Measurements from ENCODE around the gene FSIP1.

FSIP1 gene

DNA sequence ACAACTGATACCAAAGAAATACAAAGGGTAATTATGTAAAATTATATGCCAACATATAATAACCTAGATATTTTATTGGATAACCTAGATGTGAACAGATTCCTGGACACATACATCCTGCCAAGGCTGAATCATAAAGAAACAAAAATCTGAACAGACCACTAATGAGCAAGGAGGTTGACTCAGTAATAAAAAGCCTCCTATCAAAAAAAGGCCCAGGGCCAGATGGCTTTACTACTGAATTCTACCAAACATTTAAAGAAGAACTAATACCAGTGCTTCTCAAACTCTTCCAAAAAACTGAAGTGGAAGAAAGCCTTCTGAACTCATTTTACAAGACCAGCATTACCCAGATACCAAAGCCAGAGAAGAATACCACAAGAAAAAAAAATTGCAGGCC, 169.4 kb downstream of the FSIP1 start:
- DNase-seq: peak; percentile 27

DNA sequence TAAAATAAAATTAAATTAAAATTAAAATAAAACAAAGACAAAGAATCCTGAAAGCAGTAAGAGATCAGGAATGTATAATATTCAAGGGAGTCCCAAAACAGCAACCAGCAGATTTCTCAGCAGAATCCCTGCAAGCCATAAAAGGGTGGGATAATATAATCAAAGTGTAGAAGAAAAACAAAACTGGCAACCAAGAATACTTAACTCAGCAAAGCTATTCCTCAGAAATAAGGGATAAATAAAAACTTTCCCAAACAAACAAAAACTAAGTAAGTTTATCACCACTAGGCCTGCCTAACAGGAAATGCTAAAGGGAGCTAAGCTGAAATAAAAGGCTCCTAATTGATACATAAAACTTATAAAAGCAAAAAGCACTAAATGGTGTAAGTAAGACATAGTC, 172.0 kb downstream of the FSIP1 start:
- DNase-seq: no peak

- no peak for DNase-seq
These were observed 173.3 kb downstream of the FSIP1 start for GRCh38 chr15:39609166-39609916.

DNA sequence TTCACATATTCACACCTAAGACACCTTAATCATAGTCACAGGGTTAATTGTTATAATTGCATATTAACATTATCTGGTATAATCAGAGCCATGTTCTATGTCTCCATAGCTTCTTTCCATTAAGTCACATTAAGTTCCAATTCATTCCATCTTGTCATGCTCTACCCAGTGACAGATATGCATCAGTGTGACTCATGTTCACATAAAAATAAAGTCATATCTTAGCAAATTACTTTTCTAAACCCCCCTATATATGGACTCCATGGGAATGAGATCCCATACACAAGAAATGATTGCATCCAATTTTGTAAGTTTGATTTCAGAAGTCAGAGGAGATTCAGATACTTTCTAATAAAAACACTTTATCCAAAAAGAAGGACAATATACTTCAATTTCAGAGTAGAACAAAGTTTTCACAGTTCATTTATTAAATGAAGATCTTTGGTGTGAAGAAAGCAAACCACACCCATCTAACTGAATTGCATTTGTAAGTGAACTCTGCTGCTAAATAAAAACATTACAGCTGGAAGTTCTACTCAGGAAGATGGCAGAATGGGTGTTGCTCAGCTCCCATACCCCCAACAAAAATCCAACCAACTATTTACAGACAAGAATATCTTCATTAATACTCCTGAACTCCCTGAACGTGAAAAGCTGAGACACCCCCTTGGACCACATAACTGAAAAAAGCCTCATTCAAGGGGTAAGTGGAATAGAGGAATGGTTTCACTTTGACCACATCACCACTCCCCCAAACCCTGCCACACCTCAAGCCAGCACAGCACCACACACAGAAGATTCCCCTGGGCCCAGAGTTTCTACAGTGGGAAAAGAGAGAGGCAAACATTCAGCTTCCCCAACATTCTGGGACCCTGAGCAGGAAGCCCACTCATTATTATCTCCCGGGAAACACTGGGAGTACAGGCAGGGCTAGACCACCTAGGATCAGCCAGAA, 174.2 kb downstream of the FSIP1 start:
- DNase-seq: no peak

GRCh38 chr15:39605146-39605545, 177.5 kb downstream of the FSIP1 start:
- no peak for DNase-seq

GRCh38 chr15:39602143-39602542, 180.5 kb downstream of the FSIP1 start:
- peak; percentile 47 for DNase-seq

DNA sequence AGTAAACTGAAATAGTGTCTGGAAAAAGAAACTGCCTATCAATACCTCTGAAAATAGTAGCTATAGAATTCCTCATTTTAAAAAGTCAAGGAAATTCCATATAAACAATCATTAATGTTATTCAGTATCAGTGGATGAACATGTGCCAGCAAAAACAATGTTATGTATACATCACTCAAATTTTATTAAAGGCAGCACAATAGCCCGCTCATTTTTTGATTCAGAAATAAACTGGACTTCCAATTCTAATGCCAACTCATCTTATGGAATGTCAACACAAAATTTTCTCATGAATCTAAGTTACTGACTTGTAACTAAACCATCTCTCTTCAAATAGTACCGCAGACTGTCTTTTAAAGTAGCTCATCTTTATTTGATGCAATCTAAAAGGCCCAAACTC, 182.8 kb downstream of the FSIP1 start:
- peak; percentile 62 for DNase-seq

DNA sequence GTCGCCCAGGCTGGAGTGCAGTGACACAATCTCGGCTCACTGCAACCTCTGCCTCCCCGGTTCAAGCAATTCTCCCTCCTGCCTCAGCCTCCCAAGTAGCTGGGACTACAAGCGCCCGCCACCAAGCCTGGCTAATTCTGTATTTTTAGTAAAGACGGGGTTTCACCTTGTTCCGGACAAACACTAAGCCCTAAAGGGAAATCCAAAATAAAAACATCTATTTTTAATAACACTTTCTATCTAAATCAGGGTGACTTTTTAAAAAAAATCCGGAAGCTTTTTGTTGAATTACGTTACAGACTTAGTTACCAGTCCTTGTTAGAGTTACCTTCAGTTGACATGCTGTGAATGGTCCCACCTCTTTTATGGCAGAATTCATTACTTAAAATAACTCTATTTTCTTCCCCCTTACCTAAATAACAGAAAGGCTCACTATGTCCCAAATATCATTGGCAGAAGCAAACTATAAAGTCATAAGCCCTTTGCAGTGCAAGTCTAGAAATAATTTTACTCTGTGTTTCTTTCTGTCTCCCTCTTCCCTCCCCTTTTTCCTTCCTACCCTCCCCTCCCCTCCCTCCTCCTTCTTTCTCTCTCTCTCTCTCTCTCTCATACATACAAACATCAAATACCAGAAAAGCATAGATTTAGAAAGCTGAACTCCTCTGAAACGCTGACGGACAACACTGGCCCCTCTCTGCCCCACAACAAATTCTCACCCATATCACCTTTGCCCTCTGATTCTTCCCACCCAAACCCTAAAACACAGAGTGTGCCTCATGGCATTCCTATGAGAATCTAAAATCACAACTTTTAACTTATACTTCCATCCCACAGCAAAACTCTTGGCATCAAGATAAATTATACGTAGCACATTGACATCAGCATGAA, 183.4 kb downstream of the FSIP1 start:
- peak; percentile 61 for DNase-seq

GRCh38 chr15:39598186-39598850, 184.3 kb downstream of the FSIP1 start:
- DNase-seq: peak; percentile 78

- peak; percentile 86 for DNase-seq
These were observed 184.9 kb downstream of the FSIP1 start for GRCh38 chr15:39597751-39598185.

DNA sequence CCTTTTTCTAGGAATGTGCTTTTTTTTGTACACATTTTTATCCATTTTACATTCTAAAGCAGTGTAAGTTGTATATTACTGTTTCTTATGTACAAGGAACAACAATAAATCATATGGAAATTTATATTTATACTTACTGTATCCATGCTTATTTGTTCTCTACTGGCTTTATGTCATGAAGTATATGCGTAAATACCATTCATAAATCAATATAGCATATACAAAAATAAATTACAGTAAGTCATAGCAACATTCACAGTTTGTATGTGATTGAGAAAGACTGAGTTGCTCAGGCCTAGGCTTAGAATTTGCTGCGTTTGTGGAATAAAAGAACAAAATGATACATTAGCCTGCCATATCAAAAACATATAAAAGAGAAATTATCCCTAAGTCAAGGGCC, 185.3 kb downstream of the FSIP1 start:
- DNase-seq: no peak

- DNase-seq: peak; percentile 62
These were observed 186.1 kb downstream of the FSIP1 start for GRCh38 chr15:39596358-39597051.

- peak; percentile 58 for DNase-seq
These were observed 187.1 kb downstream of the FSIP1 start for GRCh38 chr15:39595338-39596221.

GRCh38 chr15:39594446-39595337, 187.9 kb downstream of the FSIP1 start:
- peak; percentile 63 for DNase-seq

GRCh38 chr15:39593656-39594445, 188.8 kb downstream of the FSIP1 start:
- DNase-seq: peak; percentile 43

- peak; percentile 42 for DNase-seq
These were observed 189.5 kb downstream of the FSIP1 start for GRCh38 chr15:39593071-39593655.

DNA sequence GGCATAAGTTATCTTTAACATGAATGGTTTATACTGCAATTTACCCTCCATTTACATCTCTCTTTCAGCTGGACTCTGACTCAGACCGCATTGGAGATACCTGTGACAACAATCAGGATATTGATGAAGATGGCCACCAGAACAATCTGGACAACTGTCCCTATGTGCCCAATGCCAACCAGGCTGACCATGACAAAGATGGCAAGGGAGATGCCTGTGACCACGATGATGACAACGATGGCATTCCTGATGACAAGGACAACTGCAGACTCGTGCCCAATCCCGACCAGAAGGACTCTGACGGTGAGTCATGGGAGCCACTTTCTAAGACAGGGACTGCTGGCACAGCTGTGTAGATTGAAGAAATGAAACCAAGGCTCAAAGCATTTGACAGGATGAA, 190.1 kb downstream of the FSIP1 start:
- DNase-seq: peak; percentile 69

DNA sequence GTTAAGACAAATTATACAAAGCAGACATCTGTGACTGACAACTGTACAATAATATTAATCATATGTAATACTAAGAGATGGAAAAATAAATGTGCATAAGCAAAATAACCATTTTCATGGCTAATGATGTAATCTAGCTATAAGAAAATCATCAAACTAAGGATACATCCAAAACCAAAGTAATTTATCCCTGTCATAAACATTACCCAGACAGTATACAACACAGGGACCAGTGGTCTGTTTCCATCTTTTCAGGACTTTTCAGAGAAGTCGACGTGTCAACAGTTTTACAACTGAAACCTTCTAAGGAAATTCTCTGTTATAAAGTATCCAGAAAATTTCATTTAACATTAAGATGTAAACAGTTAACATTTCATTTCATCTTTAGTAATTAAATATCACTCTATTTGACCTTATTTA, 190.7 kb downstream of the FSIP1 start:
- peak; percentile 46 for DNase-seq
